Fibroblast of lung (primary cell): ENCODE results near the gene RTN3.

Source experiments
- CTCF ChIP-seq, 2 donors: IDR thresholded peaks in 1 of 2; conservative IDR thresholded peaks in 1 of 2; 1 replicate in 1 of 2; 2 replicates in 1 of 2; pipeline ENCODE4 v1.5.1; 2011 to 2012; ENCODE audit warnings: low read length in 2 of 2, control low read depth in 1 of 2, inconsistent platforms in 1 of 2, low read depth in 1 of 2, mild to moderate bottlenecking in 1 of 2
- EZH2 ChIP-seq: IDR thresholded peaks from 2 replicates; pipeline ENCODE4 v1.5.1; 2012; ENCODE audit warnings: low read length, control low read depth, mild to moderate bottlenecking; ENCODE audit errors: missing control alignments

GRCh38 chr11:63766531-63767235 lies 85.4 kb downstream of the RTN3 start:
- TF ChIP-seq CTCF (conservative IDR thresholded peaks at IDR 0.05 in 1 of 2, IDR thresholded peaks at IDR 0.05 in 1 of 2; ENCODE audit: low read depth in 1 of 2, low read length in 2 of 2) = no peak
- no peak for TF ChIP-seq EZH2
